GM12864 (cell line): Measurements from ENCODE around the gene AQP2.

Experiments used
- DNase-seq: peaks from one replicate; pipeline ENCODE4 v3.0.0-alpha.2; 2011; ENCODE audit warnings: low read depth
- H3K4me3 ChIP-seq: 2 replicates; pipeline ENCODE4 v1.5.1; 2011; ENCODE audit warnings: mild to moderate bottlenecking, low read depth, low read length, control low read depth
- CTCF ChIP-seq: IDR thresholded peaks from 2 replicates; pipeline ENCODE4 v1.5.1; 2011; ENCODE audit warnings: low read depth, mild to moderate bottlenecking, moderate library complexity, low read length, control low read depth, inconsistent platforms; ENCODE audit errors: missing control alignments

AQP2 gene

GRCh38 chr12:49974231-49974675 lies 23.7 kb downstream of the AQP2 start:
- no peak for TF ChIP-seq CTCF
- DNase-seq: no peak
- H3K4me3 ChIP-seq: no peak overlapping the region

- no peak for TF ChIP-seq CTCF
- no peak for DNase-seq
- H3K4me3 ChIP-seq: no peak overlapping the region
Observed at GRCh38 chr12:49974677-49975317, 24.3 kb downstream of the AQP2 start.

GRCh38 chr12:49975318-49975761 lies 24.8 kb downstream of the AQP2 start:
- TF ChIP-seq CTCF: no peak
- H3K4me3 ChIP-seq: no peak overlapping the region
- no peak for DNase-seq

- DNase-seq: no peak
- no peak for TF ChIP-seq CTCF
- H3K4me3 ChIP-seq: no peak overlapping the region
Observed at GRCh38 chr12:49976557-49976956, 26.0 kb downstream of the AQP2 start.

- no peak for DNase-seq
- no peak for TF ChIP-seq CTCF
- H3K4me3 ChIP-seq: no peak overlapping the region
Observed at GRCh38 chr12:49978125-49978524, 27.6 kb downstream of the AQP2 start.

GRCh38 chr12:49979016-49979586 lies 28.6 kb downstream of the AQP2 start:
- no peak for TF ChIP-seq CTCF
- no peak for DNase-seq

GRCh38 chr12:49979791-49980190 lies 29.3 kb downstream of the AQP2 start:
- TF ChIP-seq CTCF: no peak
- DNase-seq: no peak
- H3K4me3 ChIP-seq: no peak overlapping the region

More at GRCh38 chr12:49979016-49979586, 28.6 kb downstream of the AQP2 start:
- no peak overlapping the region for H3K4me3 ChIP-seq
